ENCODE data around the gene PARP4. TPM values are rescaled to one million over a fixed set of nuclear protein-coding genes. Genes with fewer than 3 reads are reported as not detected.
"Not testable (repeated sequence)": the region's sequence is repeated elsewhere in the genome, so short reads cannot be mapped to it uniquely, and the experiment has no call there.

The PARP4 gene
- total and polyA plus RNA-seq, 2 donors (not counting 3 experiments of a cell fraction or from before 2014, with no cell fraction given) = 37.1 to 71.7 TPM

GRCh38 chr13:24385902-24386301, 126.7 kb downstream of the PARP4 start:
- CTCF ChIA-PET = no interaction called here
- dilution Hi-C loops (cut with MboI; ENCODE audit: extremely low pct_ligation_motif_present, low sequenced_read_pairs) = no loop called here

GRCh38 chr13:24384946-24385345, 127.6 kb downstream of the PARP4 start:
- FAIRE-seq; H2AFZ ChIP-seq (ENCODE audit: low read depth, low read length); POLR2A ChIA-PET; H3K9me1 ChIP-seq (replicated peaks; ENCODE audit: control insufficient read depth, extremely low read depth, insufficient read depth, low read length); CTCF ChIA-PET; intact Hi-C loops (cut with micrococcal nuclease); H3K27me3 ChIP-seq (ENCODE audit: control insufficient read depth in 2 of 2, insufficient read depth in 2 of 2, low read length in 2 of 2); H3K4me1 ChIP-seq (ENCODE audit: control insufficient read depth, extremely low read depth, insufficient read depth, low read length); H3K4me3 ChIP-seq (replicated peaks in 1 of 3; ENCODE audit: insufficient read depth in 1 of 3, low read depth in 1 of 3, low read length in 3 of 3); H3K36me3 ChIP-seq (ENCODE audit: control insufficient read depth in 2 of 2, extremely low read depth in 1 of 2, insufficient read depth in 2 of 2, low read length in 2 of 2); H3K9ac ChIP-seq (replicated peaks; ENCODE audit: extremely low read depth, insufficient read depth, low read length); BruUV-seq (replicated peaks); dilution Hi-C loops (cut with MboI; ENCODE audit: extremely low pct_ligation_motif_present, low sequenced_read_pairs); DNase-seq (ENCODE audit: low read depth, low spot score); H3K4me2 ChIP-seq (ENCODE audit: insufficient read depth, low read length); H3K79me2 ChIP-seq (ENCODE audit: control insufficient read depth, insufficient read depth, low read length); H4K20me1 ChIP-seq (replicated peaks; ENCODE audit: control insufficient read depth, extremely low read depth, insufficient read depth, low read length); H3K9me3 ChIP-seq (replicated peaks; ENCODE audit: control insufficient read depth, insufficient read depth, low read length); H3K27ac ChIP-seq (ENCODE audit: insufficient read depth, low read depth, low read length): not testable (repeated sequence)

More at GRCh38 chr13:24385902-24386301, 126.7 kb downstream of the PARP4 start:
- no peaks in the 10 kb centered on the region for H3K9me1 ChIP-seq (replicated peaks; ENCODE audit: control insufficient read depth, extremely low read depth, insufficient read depth, low read length)
- no peaks in the 10 kb centered on the region for H3K9me3 ChIP-seq (replicated peaks; ENCODE audit: control insufficient read depth, insufficient read depth, low read length)
- H2AFZ ChIP-seq (ENCODE audit: low read depth, low read length) = no peak overlapping the region
- H3K79me2 ChIP-seq (ENCODE audit: control insufficient read depth, insufficient read depth, low read length) = no peaks in the 10 kb centered on the region
- DNase-seq (ENCODE audit: low read depth, low spot score) (no peak), FAIRE-seq (no peak)
- no peaks in the 10 kb centered on the region for H3K27me3 ChIP-seq (ENCODE audit: control insufficient read depth in 2 of 2, insufficient read depth in 2 of 2, low read length in 2 of 2)
- no peaks in the 10 kb centered on the region for H4K20me1 ChIP-seq (replicated peaks; ENCODE audit: control insufficient read depth, extremely low read depth, insufficient read depth, low read length)
- no peak overlapping the region for H3K27ac ChIP-seq (ENCODE audit: insufficient read depth, low read depth, low read length)
- no peak overlapping the region for H3K4me3 ChIP-seq (replicated peaks in 1 of 3; ENCODE audit: insufficient read depth in 1 of 3, low read depth in 1 of 3, low read length in 3 of 3)
- intact Hi-C loops (cut with micrococcal nuclease) = no loop called here
- BruUV-seq (replicated peaks) = no TSS peak
- H3K36me3 ChIP-seq (ENCODE audit: control insufficient read depth in 2 of 2, extremely low read depth in 1 of 2, insufficient read depth in 2 of 2, low read length in 2 of 2) = no peaks in the 10 kb centered on the region
- TF ChIP-seq MAX (IDR thresholded peaks at IDR 0.05; ENCODE audit: insufficient read depth, insufficient read length) = no peak
- no peak for TF ChIP-seq POLR2A (IDR thresholded peaks at IDR 0.05; ENCODE audit: low read depth, low read length)
- no peak for TF ChIP-seq EZH2 (IDR thresholded peaks at IDR 0.05; ENCODE audit: borderline replicate concordance, low read depth, low read length, severe bottlenecking)
- no peak for TF ChIP-seq MYC (IDR thresholded peaks at IDR 0.05; ENCODE audit: low read depth, low read length)
- TF ChIP-seq POLR2AphosphoS5 (IDR thresholded peaks at IDR 0.05; ENCODE audit: insufficient read depth, low read depth, low read length) = no peak
- TF ChIP-seq FOS (IDR thresholded peaks at IDR 0.05; ENCODE audit: borderline replicate concordance, insufficient read depth, low read length) = no peak
- TF ChIP-seq CTCF (IDR thresholded peaks at IDR 0.05; ENCODE audit: extremely low read depth in 1 of 2, insufficient read depth in 1 of 2, low read depth in 1 of 2, low read length in 2 of 2) = no peak
- no peak for TF ChIP-seq JUN (IDR thresholded peaks at IDR 0.05; ENCODE audit: borderline replicate concordance, insufficient read depth, insufficient read length, low read depth)
- no peak for TF ChIP-seq GATA2 (IDR thresholded peaks at IDR 0.05; ENCODE audit: insufficient read depth, insufficient read length, low read depth, low read length)
- no peak overlapping the region for H3K9ac ChIP-seq (replicated peaks; ENCODE audit: extremely low read depth, insufficient read depth, low read length)
- POLR2A ChIA-PET = no interaction called here
- H3K4me1 ChIP-seq (ENCODE audit: control insufficient read depth, extremely low read depth, insufficient read depth, low read length) = no peaks in the 10 kb centered on the region
- no peak overlapping the region for H3K4me2 ChIP-seq (ENCODE audit: insufficient read depth, low read length)

GRCh38 chr13:24384091-24384490, 128.5 kb downstream of the PARP4 start:
- BruUV-seq (replicated peaks); H3K27ac ChIP-seq (ENCODE audit: insufficient read depth, low read depth, low read length); H3K4me3 ChIP-seq (replicated peaks in 1 of 3; ENCODE audit: insufficient read depth in 1 of 3, low read depth in 1 of 3, low read length in 3 of 3); H3K9me3 ChIP-seq (replicated peaks; ENCODE audit: control insufficient read depth, insufficient read depth, low read length); H3K9ac ChIP-seq (replicated peaks; ENCODE audit: extremely low read depth, insufficient read depth, low read length); dilution Hi-C loops (cut with MboI; ENCODE audit: extremely low pct_ligation_motif_present, low sequenced_read_pairs); H3K79me2 ChIP-seq (ENCODE audit: control insufficient read depth, insufficient read depth, low read length); DNase-seq (ENCODE audit: low read depth, low spot score); H2AFZ ChIP-seq (ENCODE audit: low read depth, low read length); H3K36me3 ChIP-seq (ENCODE audit: control insufficient read depth in 2 of 2, extremely low read depth in 1 of 2, insufficient read depth in 2 of 2, low read length in 2 of 2); intact Hi-C loops (cut with micrococcal nuclease); H3K9me1 ChIP-seq (replicated peaks; ENCODE audit: control insufficient read depth, extremely low read depth, insufficient read depth, low read length); H3K27me3 ChIP-seq (ENCODE audit: control insufficient read depth in 2 of 2, insufficient read depth in 2 of 2, low read length in 2 of 2); FAIRE-seq; H3K4me2 ChIP-seq (ENCODE audit: insufficient read depth, low read length); POLR2A ChIA-PET; H3K4me1 ChIP-seq (ENCODE audit: control insufficient read depth, extremely low read depth, insufficient read depth, low read length); CTCF ChIA-PET; H4K20me1 ChIP-seq (replicated peaks; ENCODE audit: control insufficient read depth, extremely low read depth, insufficient read depth, low read length): not testable (repeated sequence)

All from endothelial cell of umbilical vein (primary cell).